IMR-90 (cell line): Measurements from ENCODE around the gene ZNF366. TPM values are rescaled to one million over a fixed set of nuclear protein-coding genes. Genes with fewer than 3 reads are reported as not detected.

Experiments used
- polyA plus RNA-seq, 3 experiments: library from polyadenylated mRNA; depleted of rRNA; stranded (reverse); fragments of >200 nt; gene quantifications; 2 replicates each; pipeline ENCODE4 v1.2.3, GENCODE V29; 2012; ENCODE audit warnings: low replicate concordance in 1 of 3
- total RNA-seq: library from RNA; depleted of rRNA; stranded (reverse); fragments of >200 nt; gene quantifications from 2 replicates; pipeline ENCODE4 v1.2.3, GENCODE V29; 2012; rRNA removed

The ZNF366 gene
- total and polyA plus RNA-seq, 2 of the 4 experiments (the other 2 are of a cell fraction) = not detected

Other genes with a start within 250 kb of the ZNF366 start
- gene MRPS27, start 187.2 kb downstream of the ZNF366 start, total RNA-seq = 80.3 and 90.5 TPM in 2 replicates
- gene MRPS27, start 187.2 kb downstream of the ZNF366 start, polyA plus RNA-seq (2012; rRNA removed) = 38.7 and 46.9 TPM in 2 replicates
- gene PTCD2, start 187.0 kb downstream of the ZNF366 start, total RNA-seq = 9.9 and 10.0 TPM in 2 replicates
- gene PTCD2, start 187.0 kb downstream of the ZNF366 start, polyA plus RNA-seq (2012; rRNA removed) = 5.2 and 6.5 TPM in 2 replicates